ENCODE results near the gene PPP6R3.
"Not testable (repeated sequence)": the region's sequence is repeated elsewhere in the genome, so short reads cannot be mapped to it uniquely, and the experiment has no call there.

PPP6R3 gene

GRCh38 chr11:68436162-68436888 lies 24.2 kb upstream of the PPP6R3 start:
- DNase-seq (ENCODE audit: low read depth in 2 of 2), result no peak

- no peak for DNase-seq (ENCODE audit: low read depth in 2 of 2)
These were observed 23.3 kb upstream of the PPP6R3 start for GRCh38 chr11:68436985-68437926.

GRCh38 chr11:68437927-68438657 lies 22.5 kb upstream of the PPP6R3 start:
- no peak for DNase-seq (ENCODE audit: low read depth in 2 of 2)

DNA sequence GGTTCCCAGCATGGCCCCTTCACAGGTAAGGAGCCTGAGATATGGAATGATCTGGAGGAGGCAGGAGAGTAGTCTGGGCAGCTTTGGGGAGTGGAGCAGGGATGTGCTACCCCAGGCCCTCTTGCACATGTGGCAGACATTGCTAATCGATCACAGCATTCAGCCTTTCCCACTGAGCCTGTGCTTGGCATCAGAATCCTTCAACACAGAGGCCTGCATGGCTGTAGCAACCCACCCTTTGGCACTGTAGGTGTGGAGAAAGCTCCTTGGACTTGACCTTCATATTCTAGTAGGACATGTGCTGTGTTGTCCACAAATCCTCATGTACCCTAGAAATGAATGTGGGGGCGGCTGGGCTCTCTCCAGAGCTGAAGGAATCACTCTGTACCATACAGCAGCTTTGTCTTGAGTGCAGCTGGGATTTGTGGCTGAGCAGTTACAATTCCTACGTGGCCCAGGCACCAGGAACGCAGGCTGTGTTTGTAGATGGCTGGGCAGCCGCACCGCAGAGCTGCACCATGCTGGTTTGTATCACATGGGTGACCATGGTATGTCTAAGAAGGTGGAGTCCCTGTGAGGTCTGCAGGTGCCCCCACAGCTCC lies 21.8 kb upstream of the PPP6R3 start:
- no peak for DNase-seq (ENCODE audit: low read depth in 2 of 2)

- DNase-seq (ENCODE audit: low read depth in 2 of 2), result no peak
These were observed 21.0 kb upstream of the PPP6R3 start for GRCh38 chr11:68439355-68440065.

DNA sequence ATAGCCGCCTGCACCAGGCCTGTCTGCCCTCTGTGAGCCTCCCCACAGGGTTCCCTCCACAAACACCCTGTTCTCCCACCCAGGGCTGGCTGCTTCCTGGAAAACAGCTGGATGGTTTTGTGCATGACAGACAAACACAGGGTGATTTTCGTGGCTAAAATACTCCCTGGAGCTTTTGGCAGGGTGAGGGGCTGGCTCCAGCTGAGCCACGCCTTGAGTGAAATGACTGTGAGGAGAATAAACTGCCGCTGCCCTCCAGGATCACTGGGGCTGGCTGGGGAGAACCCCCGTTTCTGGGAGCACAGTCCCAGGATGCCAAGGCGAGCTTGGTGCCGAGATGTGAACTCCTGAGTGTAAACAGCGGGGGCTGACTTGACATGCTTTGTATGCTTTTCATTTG lies 20.3 kb upstream of the PPP6R3 start:
- DNase-seq (ENCODE audit: low read depth in 2 of 2), result no peak

GRCh38 chr11:68441466-68442230 lies 18.9 kb upstream of the PPP6R3 start:
- DNase-seq (ENCODE audit: low read depth in 2 of 2), result no peak

- DNase-seq (ENCODE audit: low read depth in 2 of 2), result no peak
These were observed 18.1 kb upstream of the PPP6R3 start for GRCh38 chr11:68442433-68442832.

GRCh38 chr11:68444566-68444965 lies 16.0 kb upstream of the PPP6R3 start:
- DNase-seq (ENCODE audit: low read depth in 2 of 2), result no peak

- no peak for DNase-seq (ENCODE audit: low read depth in 2 of 2)
These were observed 15.0 kb upstream of the PPP6R3 start for GRCh38 chr11:68445531-68446035.

GRCh38 chr11:68446046-68446725 lies 14.4 kb upstream of the PPP6R3 start:
- DNase-seq (ENCODE audit: low read depth in 2 of 2), result no peak

DNA sequence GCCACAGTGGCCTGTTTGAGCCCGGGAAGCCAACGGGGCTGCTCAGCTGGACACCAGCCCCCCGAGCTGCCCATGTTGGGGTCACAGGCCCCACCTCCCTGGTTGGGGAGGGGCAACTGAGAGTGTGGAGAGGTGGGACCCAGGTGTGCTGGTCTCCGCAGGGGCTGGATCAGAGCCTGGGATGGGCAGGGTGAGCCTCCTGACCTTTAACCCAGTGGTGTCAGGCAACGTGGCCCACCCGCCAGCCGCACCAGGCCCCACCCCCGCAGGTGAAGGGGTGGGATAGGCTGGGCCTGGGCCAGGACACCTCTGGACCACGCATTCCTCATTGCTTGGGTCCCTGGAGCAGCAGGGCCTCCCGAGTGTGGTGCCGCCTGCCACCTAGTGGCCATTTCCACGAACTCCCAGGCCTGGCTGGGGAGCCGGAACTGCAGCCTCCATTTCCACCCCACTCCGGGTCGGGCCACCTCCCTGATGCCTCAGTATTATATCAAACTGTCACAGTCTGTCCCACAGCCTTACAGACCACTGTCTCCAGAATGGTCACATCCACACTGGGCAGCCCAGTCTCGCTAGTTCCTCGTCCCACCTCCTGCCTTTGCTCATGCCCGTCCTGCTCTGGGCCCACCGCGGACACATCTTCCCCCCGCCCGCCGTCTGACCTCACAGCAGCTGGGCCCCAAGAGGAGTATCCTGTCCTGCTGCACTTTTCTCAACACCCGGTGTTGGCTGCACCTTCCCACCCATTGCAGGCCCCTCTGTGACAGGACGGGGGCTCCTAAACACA lies 13.3 kb upstream of the PPP6R3 start:
- peak; percentile 49 to 60 for DNase-seq (ENCODE audit: low read depth in 2 of 2)

DNA sequence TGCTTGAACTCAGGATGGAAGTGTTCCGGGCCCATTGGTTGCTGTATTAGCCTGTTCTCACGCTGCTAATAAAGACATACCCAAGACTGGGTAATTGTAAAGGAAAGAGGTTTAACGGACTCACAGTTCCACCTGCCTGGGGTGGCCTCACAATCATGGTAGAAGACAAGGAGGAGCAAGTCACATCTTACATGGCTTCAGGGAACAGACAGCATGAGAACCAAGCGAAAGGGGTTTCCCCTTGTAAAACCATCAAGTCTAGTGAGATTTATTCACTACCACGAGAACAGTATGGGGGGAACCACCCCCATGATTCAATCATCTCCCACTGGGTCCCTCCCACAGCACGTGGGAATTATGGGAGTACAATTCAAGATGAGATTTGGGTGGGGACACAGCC lies 12.6 kb upstream of the PPP6R3 start:
- not testable (repeated sequence) for DNase-seq (ENCODE audit: low read depth in 2 of 2)

DNA sequence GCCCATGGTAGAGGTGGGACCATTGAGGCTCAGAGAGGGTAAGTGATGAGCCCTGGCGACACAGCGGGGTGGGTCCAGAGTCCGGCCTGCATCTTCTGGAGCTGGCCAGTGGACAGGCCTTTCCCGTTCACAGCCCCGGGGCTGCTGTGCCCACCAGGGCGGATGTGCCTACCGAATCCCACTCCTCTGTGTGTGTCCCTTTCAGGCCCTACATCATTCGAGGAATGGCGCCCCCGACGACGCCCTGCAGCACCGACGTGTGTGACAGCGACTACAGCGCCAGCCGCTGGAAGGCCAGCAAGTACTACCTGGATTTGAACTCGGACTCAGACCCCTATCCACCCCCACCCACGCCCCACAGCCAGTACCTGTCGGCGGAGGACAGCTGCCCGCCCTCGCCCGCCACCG lies 11.9 kb upstream of the PPP6R3 start:
- DNase-seq (ENCODE audit: low read depth in 2 of 2), result no peak

- no peak for DNase-seq (ENCODE audit: low read depth in 2 of 2)
These were observed 10.6 kb upstream of the PPP6R3 start for GRCh38 chr11:68449951-68450350.

DNA sequence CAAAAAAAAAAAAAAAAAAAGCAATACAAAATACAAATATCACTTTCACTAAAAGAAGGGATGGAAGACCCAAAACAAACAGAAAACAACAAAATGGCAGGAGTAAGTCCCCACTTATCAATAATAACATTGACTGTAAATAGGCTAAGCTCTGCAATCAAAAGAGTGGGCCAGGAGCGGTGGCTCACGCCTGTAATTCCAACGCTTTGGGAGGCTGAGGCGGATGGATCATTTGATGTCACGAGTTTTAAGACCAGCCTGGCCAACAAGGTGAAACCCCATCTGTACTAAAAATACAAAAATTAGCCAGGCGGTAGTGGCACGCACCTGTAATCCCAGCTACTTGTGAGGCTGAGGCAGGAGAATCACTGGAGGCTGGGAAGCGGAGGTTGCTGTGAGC lies 9.8 kb upstream of the PPP6R3 start:
- no peak for DNase-seq (ENCODE audit: low read depth in 2 of 2)

GRCh38 chr11:68454767-68455166 lies 5.8 kb upstream of the PPP6R3 start:
- no peak for DNase-seq (ENCODE audit: low read depth in 2 of 2)

GRCh38 chr11:68455485-68455884 lies 5.1 kb upstream of the PPP6R3 start:
- no peak for DNase-seq (ENCODE audit: low read depth in 2 of 2)
